NB4 (cell line): Measurements from ENCODE around the gene KRT74.

ENCODE experiments used
- CTCF ChIP-seq: IDR thresholded peaks from one replicate; pipeline ENCODE4 v1.5.1; 2012; ENCODE audit warnings: low read depth, low read length
- MYC ChIP-seq: IDR thresholded peaks from 2 replicates; pipeline ENCODE4 v1.6.1; 2011; ENCODE audit warnings: low read depth, low read length
- POLR2A ChIP-seq: IDR thresholded peaks from 2 replicates; pipeline ENCODE4 v1.6.1; 2011; ENCODE audit warnings: mild to moderate bottlenecking; ENCODE audit not compliant: insufficient read length; ENCODE audit errors: extremely low read depth

GRCh38 chr12:52524241-52524897 is 49.3 kb downstream of the KRT74 start:
- TF ChIP-seq CTCF (no peak), MYC (no peak), POLR2A (no peak)
